IMR-90 (cell line): ENCODE results near the gene ATIC.

Source experiments
- BHLHE40 ChIP-seq: fragments of 150-350 bp; IDR thresholded peaks from 2 replicates; pipeline ENCODE4 v1.6.1; 2016; ENCODE audit warnings: mild to moderate bottlenecking, low read depth, low read length
- FOS ChIP-seq: fragments of 150-350 bp; IDR thresholded peaks from 2 replicates; pipeline ENCODE4 v1.6.1; 2016; ENCODE audit warnings: low read depth, low read length
- POLR2A ChIP-seq: IDR thresholded peaks from 2 replicates; pipeline ENCODE4 v1.6.1; 2012; ENCODE audit warnings: mild to moderate bottlenecking, low read depth, low read length
- RAD21 ChIP-seq: IDR thresholded peaks from 2 replicates; pipeline ENCODE4 v1.6.1; 2012; ENCODE audit warnings: low read length, improper control_type of control experiment
- TF ChIP-seq, protein P1 (sequence below): conservative IDR thresholded peaks from 2 replicates; pipeline ENCODE4 v1.5.1; 2012; ENCODE audit warnings: mild to moderate bottlenecking, low read depth, low read length, improper control_type of control experiment

- TF ChIP-seq, protein P1, sequence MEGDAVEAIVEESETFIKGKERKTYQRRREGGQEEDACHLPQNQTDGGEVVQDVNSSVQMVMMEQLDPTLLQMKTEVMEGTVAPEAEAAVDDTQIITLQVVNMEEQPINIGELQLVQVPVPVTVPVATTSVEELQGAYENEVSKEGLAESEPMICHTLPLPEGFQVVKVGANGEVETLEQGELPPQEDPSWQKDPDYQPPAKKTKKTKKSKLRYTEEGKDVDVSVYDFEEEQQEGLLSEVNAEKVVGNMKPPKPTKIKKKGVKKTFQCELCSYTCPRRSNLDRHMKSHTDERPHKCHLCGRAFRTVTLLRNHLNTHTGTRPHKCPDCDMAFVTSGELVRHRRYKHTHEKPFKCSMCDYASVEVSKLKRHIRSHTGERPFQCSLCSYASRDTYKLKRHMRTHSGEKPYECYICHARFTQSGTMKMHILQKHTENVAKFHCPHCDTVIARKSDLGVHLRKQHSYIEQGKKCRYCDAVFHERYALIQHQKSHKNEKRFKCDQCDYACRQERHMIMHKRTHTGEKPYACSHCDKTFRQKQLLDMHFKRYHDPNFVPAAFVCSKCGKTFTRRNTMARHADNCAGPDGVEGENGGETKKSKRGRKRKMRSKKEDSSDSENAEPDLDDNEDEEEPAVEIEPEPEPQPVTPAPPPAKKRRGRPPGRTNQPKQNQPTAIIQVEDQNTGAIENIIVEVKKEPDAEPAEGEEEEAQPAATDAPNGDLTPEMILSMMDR = no peak
- TF ChIP-seq POLR2A = no peak
- no peak for TF ChIP-seq FOS
- no peak for TF ChIP-seq RAD21
- TF ChIP-seq BHLHE40 = no peak
Observed at GRCh38 chr2:215275824-215276223, 36.0 kb upstream of the ATIC start.
